ENCODE results near the gene ERG. TPM values are rescaled to one million over a fixed set of nuclear protein-coding genes. Genes with fewer than 3 reads are reported as not detected.

Gene ERG
- total and polyA plus RNA-seq, 2 experiments from 2014 or later, result 0.14 to 0.44 TPM

GRCh38 chr21:38439957-38440356 is 58.3 kb downstream of the ERG start (continued):
- TF ChIP-seq STAT1 (IDR thresholded peaks at IDR 0.05; ENCODE audit: unreplicated experiment) (no peak), ZNF462 (CRISPR knock-in tag; IDR thresholded peaks at IDR 0.05) (no peak), EZH2 (IDR thresholded peaks at IDR 0.05; ENCODE audit: low read depth, unreplicated experiment) (no peak)

GRCh38 chr21:38439426-38439825 is 58.9 kb downstream of the ERG start:
- Histone ChIP-seq H3F3A (replicated peaks; ENCODE audit: low read depth) (no peaks in the 10 kb centered on the region), H3K27ac (ENCODE audit: low read depth) (no peak overlapping the region), H3K36me3 (ENCODE audit: insufficient read depth) (no peaks in the 10 kb centered on the region), H3K9me2 (ENCODE audit: insufficient read depth) (no peaks in the 10 kb centered on the region), H3K4me1 (ENCODE audit: insufficient read depth) (no peaks in the 10 kb centered on the region), H4K20me1 (replicated peaks; ENCODE audit: insufficient read depth) (no peaks in the 10 kb centered on the region), H3K79me2 (replicated peaks; ENCODE audit: insufficient read depth) (no peaks in the 10 kb centered on the region), H3K4me3 (no peak overlapping the region), H3K27me3 (ENCODE audit: insufficient read depth) (no peaks in the 10 kb centered on the region), H3K4me2 (no peak overlapping the region), H2AFZ (no peak overlapping the region)
- Mint-ChIP-seq H3K4me3 (no peak overlapping the region), H3K27me3 (ENCODE audit: insufficient read depth, low read depth, poor library complexity) (peaks cover 2% of the 10 kb centered on the region), H3K9me3 (no peaks in the 10 kb centered on the region), H3K36me3 (ENCODE audit: low read depth) (no peaks in the 10 kb centered on the region), H3K27ac (no peak overlapping the region), H3K4me1 (peaks cover 2% of the 10 kb centered on the region; the same call in 2 of the 3 replicates)
- no peak for ATAC-seq
- no peak for DNase-seq (ENCODE audit: low spot score)
- TF ChIP-seq ZNF331 (CRISPR knock-in tag; IDR thresholded peaks at IDR 0.05; ENCODE audit: low read depth) (no peak), ZNF114 (CRISPR knock-in tag; IDR thresholded peaks at IDR 0.05) (no peak)
